Naive thymus-derived CD8-positive, alpha-beta T cell (primary cell): ENCODE data around the gene GNG12. TPM values are rescaled to one million over a fixed set of nuclear protein-coding genes. Genes with fewer than 3 reads are reported as not detected.

Experiments
- ATAC-seq, 2 donors: fragments of 150-1000 bp; cut with Tn5 transposase in 1 of 2; sonication (Bioruptor Pico), chemical (Tn5 transposase) in 1 of 2; 1 replicate in 1 of 2; 2 replicates in 1 of 2; pipeline ENCODE4 v1.10.0; 2021; ENCODE audit warnings: mild to moderate bottlenecking in 2 of 2, moderate library complexity in 2 of 2
- POLR2A ChIA-PET: fragments of 350-600 bp; sonication (Branson Sonifier 250); formaldehyde crosslinking; loops from one replicate; lab custom pipeline; 2021; ENCODE audit warnings: antibody characterized with exemption; lab: Charles Lee
- DNase-seq, 10 donors: peaks; one replicate each; pipeline versions ENCODE4 v3.0.0 to v3.0.0-alpha.2; 2020 to 2022
- H3K27ac Mint-ChIP-seq, 10 donors: one replicate each; pipeline ENCODE4 v1.8.0; 2020 to 2022; ENCODE audit warnings: mild to moderate bottlenecking in 10 of 10, mixed read lengths in 10 of 10, moderate library complexity in 4 of 10, inconsistent platforms in 1 of 10
- H3K27me3 Mint-ChIP-seq, 5 donors: one replicate each; pipeline ENCODE4 v1.8.0; 2021 to 2022; ENCODE audit warnings: mixed read lengths in 5 of 5
- H3K36me3 Mint-ChIP-seq, 3 donors: one replicate each; pipeline ENCODE4 v1.8.0; 2020 to 2022; ENCODE audit warnings: mixed read lengths in 3 of 3, mild to moderate bottlenecking in 2 of 3, inconsistent platforms in 1 of 3
- H3K4me1 Mint-ChIP-seq, 4 donors: one replicate each; pipeline ENCODE4 v1.8.0; 2021 to 2022; ENCODE audit warnings: mixed read lengths in 4 of 4
- H3K4me3 Mint-ChIP-seq, 10 donors: one replicate each; pipeline ENCODE4 v1.8.0; 2020 to 2022; ENCODE audit warnings: mild to moderate bottlenecking in 10 of 10, mixed read lengths in 10 of 10, moderate library complexity in 6 of 10, inconsistent platforms in 1 of 10
- H3K9me3 Mint-ChIP-seq, 9 donors: one replicate each; pipeline ENCODE4 v1.8.0; 2020 to 2022; ENCODE audit warnings: mixed read lengths in 9 of 9, mild to moderate bottlenecking in 3 of 9, inconsistent platforms in 1 of 9, moderate library complexity in 1 of 9
- polyA plus RNA-seq, 3 donors: library from polyadenylated mRNA; unstranded; fragments of 300-500 nt; fragmentation: Illumina TruSeq; gene quantifications; one replicate each; pipeline ENCODE4 v1.2.3, GENCODE V29; 2021
- total RNA-seq, 8 experiments: library from RNA in 2 of 8; stranded (reverse) in 2 of 8; gene quantifications; one replicate each; pipeline ENCODE4 v1.2.3 and lab custom pipeline; 2021 to 2026

Gene GNG12
- total and polyA plus RNA-seq, 5 experiments from 2014 or later = not detected

DNA sequence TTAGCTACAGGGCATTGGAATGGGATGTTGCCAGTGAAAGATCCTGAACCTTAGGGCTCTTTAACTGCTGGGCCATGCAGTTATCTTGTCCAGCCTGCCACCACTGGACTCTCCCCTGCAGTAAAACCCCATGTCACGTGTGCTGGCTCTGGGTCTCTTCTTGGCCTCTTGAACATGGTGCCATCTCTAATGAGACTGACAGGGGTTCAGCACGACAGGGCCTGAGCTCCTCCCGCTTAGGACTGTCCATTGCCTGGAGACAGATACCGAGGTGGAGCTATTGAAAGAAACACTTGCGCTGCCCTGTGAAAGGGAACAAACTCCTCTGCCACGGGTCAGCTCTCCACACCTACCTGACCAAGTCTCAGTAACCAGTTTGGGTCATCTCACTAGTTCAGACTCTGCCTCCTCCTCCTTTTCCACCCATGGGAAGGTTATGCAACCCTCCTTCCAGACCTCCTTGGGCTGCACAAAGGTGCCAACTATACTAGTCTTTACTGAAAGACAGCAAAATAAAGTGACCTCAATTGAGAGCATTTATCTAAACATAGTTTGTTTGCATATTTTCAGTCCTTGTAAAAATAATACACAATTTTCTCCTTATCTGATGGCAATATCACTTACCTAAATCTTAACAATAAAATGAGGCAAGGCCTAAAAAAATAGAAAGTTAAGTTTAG is 66.0 kb downstream of the GNG12 start:
- Mint-ChIP-seq H3K27ac (no peak overlapping the region), H3K36me3 (no peaks in the 10 kb centered on the region), H3K27me3 (peaks cover 8 to 49% (median 26%) of the 10 kb centered on the region in 5 donors), H3K4me3 (no peak overlapping the region), H3K9me3 (no peaks in the 10 kb centered on the region), H3K4me1 (peaks cover 2 to 10% (median 5%) of the 10 kb centered on the region in 4 donors)
- POLR2A ChIA-PET = interaction anchor here (1.3 kb wide), 1 partner anchor 82 kb away, joined by 4 read pairs; the partner anchor contains the start of gene GADD45A
- ATAC-seq (no peak), DNase-seq (no peak)

DNA sequence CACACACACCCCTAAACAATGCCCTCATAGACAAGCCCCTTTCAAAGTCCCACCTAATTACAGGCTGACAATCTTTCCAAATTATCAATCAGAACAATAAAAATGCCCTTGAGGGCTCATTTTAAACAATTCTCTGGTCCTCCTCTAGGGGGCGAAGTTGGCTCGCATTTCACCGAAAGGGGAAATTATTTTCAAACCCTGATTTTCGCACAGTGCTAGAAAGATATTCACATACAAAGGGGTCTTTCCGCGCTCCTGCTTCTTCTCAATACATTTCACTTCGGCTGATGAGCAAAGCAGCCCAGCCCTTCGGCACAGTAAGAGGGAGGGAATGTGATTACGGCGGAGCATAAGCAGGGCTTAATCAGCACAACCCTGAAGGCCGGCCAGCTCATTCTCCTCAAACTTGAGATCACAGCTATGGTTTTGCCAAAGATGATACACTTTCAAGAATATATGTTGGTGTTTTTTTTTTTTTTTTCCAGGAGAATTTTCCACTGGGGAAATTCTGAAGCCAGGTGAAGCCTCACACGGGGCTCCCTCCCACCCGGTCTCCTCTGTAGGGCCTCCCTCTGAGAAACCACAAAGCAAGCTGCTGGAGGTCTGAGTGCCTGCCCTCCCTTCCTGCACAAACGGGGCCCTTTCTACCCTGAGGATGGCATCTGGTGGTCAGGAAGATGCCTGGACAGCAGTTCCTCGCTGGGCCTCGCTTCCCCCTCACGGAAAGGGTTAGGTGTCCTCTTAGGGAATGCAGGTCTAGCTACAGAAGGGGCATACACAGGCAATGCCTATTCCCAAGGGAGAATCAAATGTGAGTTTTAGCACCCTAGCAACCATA is 66.9 kb downstream of the GNG12 start:
- DNase-seq = peak in 9 of 10 donors; percentile 2 to 56 (median 30)
- POLR2A ChIA-PET = interaction anchor here (1.3 kb wide), 1 partner anchor 81 kb away, joined by 4 read pairs; the partner anchor contains the start of gene GADD45A
- H3K4me1 Mint-ChIP-seq = peaks cover 2 to 10% (median 5%) of the 10 kb centered on the region in 4 donors
- peak; percentile 51 to 68 for ATAC-seq
- peak overlapping the region; percentile 48 to 84 (median 74) for H3K4me3 Mint-ChIP-seq
- peaks cover 5 to 55% (median 28%) of the 10 kb centered on the region in 5 donors for H3K27me3 Mint-ChIP-seq
- H3K27ac Mint-ChIP-seq = peak overlapping the region in 1 of 10 donors; percentile 71
- no peaks in the 10 kb centered on the region for H3K9me3 Mint-ChIP-seq
- no peaks in the 10 kb centered on the region for H3K36me3 Mint-ChIP-seq

DNA sequence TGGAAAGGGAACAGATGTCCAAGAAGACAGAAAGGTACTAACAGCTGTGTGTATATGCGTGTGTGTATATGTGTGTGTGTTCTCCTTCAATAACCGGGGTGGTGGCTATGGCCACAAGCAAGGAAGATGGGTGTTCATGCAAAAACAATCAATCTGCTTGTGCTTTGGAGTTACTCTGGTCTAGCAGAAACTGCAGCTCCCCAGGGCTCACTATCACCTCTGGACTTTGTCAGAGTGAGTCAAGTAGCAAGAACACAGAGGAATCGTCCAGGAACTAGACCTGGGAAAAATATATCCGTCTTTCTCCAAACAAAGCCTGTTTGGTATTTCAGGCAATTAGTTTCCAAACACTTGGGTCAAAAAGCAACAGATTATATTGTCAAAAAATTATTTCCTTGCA is 68.6 kb downstream of the GNG12 start:
- no peak for ATAC-seq
- Mint-ChIP-seq H3K27ac (no peak overlapping the region), H3K4me3 (no peak overlapping the region), H3K36me3 (no peaks in the 10 kb centered on the region), H3K27me3 (peaks cover 5 to 38% (median 23%) of the 10 kb centered on the region in 5 donors), H3K9me3 (no peaks in the 10 kb centered on the region), H3K4me1 (peaks cover 2 to 10% (median 5%) of the 10 kb centered on the region in 4 donors)
- DNase-seq = no peak
- POLR2A ChIA-PET = no interaction called here

DNA sequence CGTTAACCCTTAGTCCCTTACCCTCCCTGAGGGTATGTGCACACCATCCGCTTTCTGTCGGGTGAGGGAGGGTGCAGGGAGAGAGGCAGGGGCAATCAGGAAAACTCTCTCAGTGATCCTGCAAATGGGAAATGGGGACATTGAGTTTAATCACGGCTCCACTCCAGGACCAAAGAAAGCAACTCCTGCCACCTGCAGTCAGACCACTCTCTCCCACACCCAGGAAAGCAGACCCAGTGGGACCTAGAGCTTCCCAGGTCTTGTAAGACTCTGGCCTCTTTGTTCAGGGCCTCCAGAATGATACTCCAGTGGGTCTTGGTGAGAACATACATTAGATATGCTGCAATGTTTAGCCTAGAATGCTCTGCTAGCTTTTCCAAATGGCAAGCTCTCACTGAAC is 71.5 kb downstream of the GNG12 start:
- POLR2A ChIA-PET = interaction anchor here (0.7 kb wide), 1 partner anchor 228 kb away, joined by 3 read pairs; no protein-coding TSS in a partner anchor
- no peaks in the 10 kb centered on the region for H3K36me3 Mint-ChIP-seq
- DNase-seq = no peak
- H3K9me3 Mint-ChIP-seq = no peaks in the 10 kb centered on the region
- no peak for ATAC-seq
- no peak overlapping the region for H3K27ac Mint-ChIP-seq
- H3K4me1 Mint-ChIP-seq = peaks cover 2 to 9% (median 5%) of the 10 kb centered on the region in 4 donors
- no peak overlapping the region for H3K4me3 Mint-ChIP-seq
- peaks cover 3 to 31% (median 20%) of the 10 kb centered on the region in 5 donors for H3K27me3 Mint-ChIP-seq

DNA sequence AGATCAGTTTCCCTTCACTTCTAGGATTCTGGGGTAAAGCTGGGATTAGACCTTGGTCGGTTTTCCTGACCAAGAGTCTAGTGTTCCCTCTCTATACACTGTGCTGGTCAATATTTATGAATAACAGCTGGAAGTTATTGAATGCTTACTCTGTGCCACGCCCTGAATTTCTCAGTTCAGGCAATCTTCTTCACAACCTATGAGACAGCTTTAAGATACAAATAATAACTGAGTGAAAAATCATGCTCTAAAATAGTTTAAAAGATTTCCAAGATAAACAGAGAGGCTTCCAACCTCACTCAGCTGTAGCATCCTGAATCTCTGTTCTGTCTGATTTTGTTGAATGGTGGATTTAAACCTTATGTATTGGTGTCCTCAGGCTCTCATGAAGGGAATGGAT is 72.2 kb downstream of the GNG12 start:
- Mint-ChIP-seq H3K9me3 (no peaks in the 10 kb centered on the region), H3K4me1 (peaks cover 0 to 4% (median under 1%) of the 10 kb centered on the region in 4 donors), H3K4me3 (no peak overlapping the region), H3K27me3 (peaks cover 3 to 31% (median 18%) of the 10 kb centered on the region in 5 donors), H3K36me3 (no peaks in the 10 kb centered on the region), H3K27ac (peak overlapping the region in 1 of 10 donors; percentile 15)
- ATAC-seq (no peak), DNase-seq (no peak)
- POLR2A ChIA-PET = interaction anchor here (1.1 kb wide), 1 partner anchor 198 kb away, joined by 3 read pairs; no protein-coding TSS in a partner anchor

DNA sequence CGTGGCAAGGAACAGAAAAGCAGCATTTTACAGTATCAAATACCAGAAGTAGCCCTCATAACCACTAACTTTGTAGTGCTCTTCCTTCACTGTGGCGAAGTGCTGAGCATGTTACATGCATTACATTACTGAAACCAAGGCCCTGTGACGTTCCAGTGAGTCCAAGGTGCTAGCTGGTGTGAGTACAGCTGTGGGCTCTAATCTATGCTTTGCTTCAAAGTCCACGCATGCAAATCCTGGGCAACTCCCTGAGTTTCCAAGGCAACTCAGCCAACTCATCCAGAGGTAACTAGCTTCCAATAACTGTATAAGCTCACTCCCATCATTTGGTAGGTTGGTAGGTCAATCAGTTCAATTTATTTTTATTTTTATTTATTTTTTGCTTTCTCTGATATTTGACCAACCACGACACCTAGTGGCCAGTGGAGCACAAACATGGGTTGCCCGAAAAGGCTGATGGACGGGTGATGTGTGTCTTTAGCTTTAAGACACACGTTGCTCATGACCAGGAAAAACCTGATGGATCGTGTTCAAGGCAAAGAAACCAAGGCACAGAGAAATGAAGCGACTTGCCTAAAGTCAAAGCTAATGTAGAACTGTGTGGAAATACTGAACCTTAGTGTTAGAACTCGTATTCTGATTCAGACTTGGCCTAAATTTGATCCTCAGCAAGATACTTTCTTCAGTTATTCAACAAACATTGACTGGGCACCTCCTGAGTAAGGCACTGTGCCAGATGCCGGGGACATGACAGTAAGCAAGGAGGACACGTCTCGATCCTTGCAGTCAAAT is 73.0 kb downstream of the GNG12 start:
- POLR2A ChIA-PET = interaction anchor here (1.1 to 1.6 kb wide), 2 partner anchors 75 to 198 kb away, joined by 3 to 5 read pairs; partner anchors contain the start of gene GADD45A
- H3K4me1 Mint-ChIP-seq = peaks cover 0 to 2% (median 0%) of the 10 kb centered on the region in 4 donors
- H3K4me3 Mint-ChIP-seq = no peak overlapping the region

DNA sequence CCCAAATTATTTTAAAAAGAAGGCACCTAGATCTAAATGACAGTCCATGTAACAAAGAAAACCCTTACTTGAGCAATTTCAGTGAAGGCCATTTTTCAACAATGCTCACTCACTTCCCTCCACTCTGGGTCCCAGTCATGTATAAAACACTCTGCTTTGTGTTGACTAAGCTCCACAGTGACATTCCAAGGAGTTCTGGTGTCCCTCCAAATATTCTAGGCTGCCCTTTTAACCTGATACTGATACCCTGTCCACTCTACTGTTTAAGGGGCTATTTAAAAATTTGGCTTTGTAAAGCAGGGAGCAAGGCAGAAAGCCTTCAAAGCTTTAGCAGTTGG is 73.6 kb downstream of the GNG12 start:
- Mint-ChIP-seq H3K4me3 (no peak overlapping the region), H3K9me3 (no peaks in the 10 kb centered on the region), H3K36me3 (no peaks in the 10 kb centered on the region), H3K4me1 (peaks cover 0 to 5% (median under 1%) of the 10 kb centered on the region in 4 donors), H3K27me3 (peaks cover 3 to 30% (median 15%) of the 10 kb centered on the region in 5 donors), H3K27ac (no peak overlapping the region)
- DNase-seq (no peak), ATAC-seq (no peak)
- POLR2A ChIA-PET = interaction anchor here (1.1 to 1.6 kb wide), 2 partner anchors 74 to 197 kb away, joined by 3 to 5 read pairs; partner anchors contain the start of gene GADD45A

More for the DNA sequence above, 73.0 kb downstream of the GNG12 start:
- peak; percentile 42 to 49 for ATAC-seq
- Mint-ChIP-seq H3K36me3 (no peaks in the 10 kb centered on the region), H3K27ac (no peak overlapping the region), H3K9me3 (no peaks in the 10 kb centered on the region), H3K27me3 (peaks cover 3 to 31% (median 17%) of the 10 kb centered on the region in 5 donors)
- DNase-seq = peak; percentile 14 to 75 (median 49)

DNA sequence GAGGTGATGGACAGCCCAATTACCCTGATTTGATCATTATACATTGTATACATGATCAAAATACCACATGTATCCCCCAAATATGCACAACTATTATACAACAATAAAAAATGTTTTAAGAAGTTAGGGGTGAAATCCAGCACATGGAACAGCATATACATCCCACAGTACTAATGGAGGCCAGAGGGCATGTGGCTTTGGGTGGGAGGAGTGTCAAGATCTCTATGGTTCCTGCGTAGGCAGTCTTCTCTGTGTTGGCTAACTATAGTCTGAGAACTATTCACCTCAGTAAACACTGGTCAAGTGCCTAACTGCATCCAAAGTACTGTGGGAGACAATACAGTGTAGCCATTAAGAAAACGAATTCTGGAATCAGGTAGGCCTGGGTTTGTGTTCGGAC is 74.2 kb downstream of the GNG12 start:
- no peak for ATAC-seq
- no peaks in the 10 kb centered on the region for H3K9me3 Mint-ChIP-seq
- H3K4me3 Mint-ChIP-seq = no peak overlapping the region
- no peaks in the 10 kb centered on the region for H3K36me3 Mint-ChIP-seq
- peaks cover 3 to 30% (median 13%) of the 10 kb centered on the region in 5 donors for H3K27me3 Mint-ChIP-seq
- POLR2A ChIA-PET = interaction anchor here (1.6 kb wide), 1 partner anchor 74 kb away, joined by 5 read pairs; the partner anchor contains the start of gene GADD45A
- DNase-seq = no peak
- H3K4me1 Mint-ChIP-seq = peaks cover 0 to 7% (median 5%) of the 10 kb centered on the region in 4 donors
- no peak overlapping the region for H3K27ac Mint-ChIP-seq

DNA sequence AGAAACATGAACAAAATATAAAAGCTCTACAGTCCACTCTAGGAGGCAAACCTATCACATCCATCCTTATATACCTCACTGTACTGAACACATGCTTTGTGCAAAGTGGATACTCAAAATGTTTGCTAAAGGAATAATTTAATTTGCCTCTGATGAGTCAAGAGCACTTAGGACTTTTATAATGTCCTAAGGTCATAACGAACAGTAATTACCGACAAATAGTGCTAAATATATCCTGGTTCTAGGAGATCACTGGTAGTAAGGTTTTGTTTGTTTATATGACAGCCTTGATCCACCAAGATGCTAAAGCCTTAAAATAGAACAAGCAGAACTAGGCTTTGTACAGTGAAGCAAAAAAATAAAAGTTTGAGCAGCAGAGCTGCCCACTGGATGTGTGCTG is 77.6 kb downstream of the GNG12 start:
- POLR2A ChIA-PET = no interaction called here
- Mint-ChIP-seq H3K27me3 (peaks cover 0 to 14% (median 7%) of the 10 kb centered on the region in 5 donors), H3K9me3 (no peaks in the 10 kb centered on the region), H3K4me1 (peaks cover 0 to 8% (median 5%) of the 10 kb centered on the region in 4 donors), H3K27ac (peak overlapping the region in 1 of 10 donors; percentile 3), H3K4me3 (no peak overlapping the region), H3K36me3 (no peaks in the 10 kb centered on the region)
- DNase-seq (no peak), ATAC-seq (no peak)

DNA sequence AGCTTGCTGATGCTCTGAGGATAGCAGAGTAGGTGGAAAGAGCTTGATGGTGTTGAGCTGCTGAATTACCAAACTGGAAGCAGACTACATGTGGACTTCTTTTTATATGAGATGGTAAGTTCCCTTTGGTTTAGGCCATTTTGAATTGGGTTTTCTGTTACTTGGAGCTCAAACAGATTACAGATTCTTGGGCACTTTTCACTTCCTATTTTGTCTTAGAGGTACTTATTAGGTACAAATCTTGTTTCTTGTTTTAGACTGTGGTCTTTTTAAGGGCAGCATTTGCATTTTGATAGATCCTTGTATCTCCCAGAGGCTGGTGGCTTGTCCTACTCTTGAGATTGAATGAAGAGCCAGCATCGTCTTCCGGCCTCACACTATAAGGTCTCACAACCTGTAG is 78.1 kb downstream of the GNG12 start:
- POLR2A ChIA-PET = no interaction called here
- no peaks in the 10 kb centered on the region for H3K9me3 Mint-ChIP-seq
- no peak for ATAC-seq
- no peak overlapping the region for H3K27ac Mint-ChIP-seq
- no peak for DNase-seq
- no peak overlapping the region for H3K4me3 Mint-ChIP-seq
- no peaks in the 10 kb centered on the region for H3K36me3 Mint-ChIP-seq
- peaks cover 0 to 14% (median 5%) of the 10 kb centered on the region in 5 donors for H3K27me3 Mint-ChIP-seq
- peaks cover 0 to 8% (median 5%) of the 10 kb centered on the region in 4 donors for H3K4me1 Mint-ChIP-seq

DNA sequence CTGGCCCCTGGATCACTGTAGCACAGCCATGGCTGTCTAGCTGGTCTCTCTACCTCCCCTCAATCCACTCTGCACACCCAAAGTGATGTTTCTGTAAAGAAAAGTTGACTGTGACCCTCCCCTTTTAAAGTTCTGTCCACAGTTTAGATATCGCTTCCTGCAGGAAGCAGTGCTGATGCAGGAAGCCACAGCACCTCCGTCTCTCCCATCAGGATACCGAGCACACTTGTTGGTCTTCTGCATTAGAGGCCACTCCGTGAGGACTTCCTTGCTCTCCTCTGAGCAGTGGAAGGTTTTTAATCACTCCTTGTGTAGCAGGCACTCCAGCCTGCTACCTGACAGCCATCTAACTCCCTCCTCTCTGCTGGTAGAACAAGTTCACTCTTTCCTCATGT is 78.7 kb downstream of the GNG12 start:
- no peak for DNase-seq
- no peaks in the 10 kb centered on the region for H3K9me3 Mint-ChIP-seq
- ATAC-seq = no peak
- no peaks in the 10 kb centered on the region for H3K36me3 Mint-ChIP-seq
- H3K4me3 Mint-ChIP-seq = no peak overlapping the region
- peak overlapping the region in 1 of 10 donors; percentile 17 for H3K27ac Mint-ChIP-seq
- H3K27me3 Mint-ChIP-seq = peaks cover 0 to 14% (median 5%) of the 10 kb centered on the region in 5 donors
- POLR2A ChIA-PET = no interaction called here
- peaks cover 0 to 8% (median 5%) of the 10 kb centered on the region in 4 donors for H3K4me1 Mint-ChIP-seq
